SU-DHL-6 (cell line): ENCODE data around the gene PPM1N.

ENCODE experiments used
- H2AFZ ChIP-seq: fragments of 200-600 bp; sonication (generic); 2 replicates; pipeline ENCODE4 v1.6.1; 2014; ENCODE audit warnings: low read depth, mild to moderate bottlenecking, moderate library complexity, mixed read lengths, antibody characterized with exemption, low read length; ENCODE audit not compliant: severe bottlenecking
- H3F3A ChIP-seq: fragments of 200-600 bp; shearing (Covaris generic); 2 replicates; pipeline ENCODE4 v1.6.0; 2016; ENCODE audit warnings: antibody characterized with exemption, mild to moderate bottlenecking; ENCODE audit not compliant: insufficient read depth
- H3K27ac ChIP-seq: fragments of 200-600 bp; sonication (generic); 2 replicates; pipeline ENCODE4 v1.5.1; 2016; ENCODE audit warnings: low read depth, mild to moderate bottlenecking, low read length, moderate library complexity, mixed read lengths
- H3K27me3 ChIP-seq: fragments of 200-600 bp; sonication (generic), shearing (Covaris generic); 2 replicates; pipeline ENCODE4 v1.6.0; 2014; ENCODE audit warnings: mild to moderate bottlenecking, low read length
- H3K36me3 ChIP-seq: fragments of 200-600 bp; sonication (generic); 2 replicates; pipeline ENCODE4 v1.6.1; 2014; ENCODE audit warnings: mild to moderate bottlenecking, low read length, mixed read lengths
- H3K4me2 ChIP-seq: fragments of 300-600, 200-600 bp; shearing (Covaris generic), sonication (generic); 2 replicates; pipeline ENCODE4 v1.6.0; 2014; ENCODE audit warnings: low read length, low read depth, mild to moderate bottlenecking; ENCODE audit not compliant: poor library complexity, severe bottlenecking
- H3K4me3 ChIP-seq: fragments of 200-600 bp; sonication (generic); 2 replicates; pipeline ENCODE4 v1.5.1; 2014; ENCODE audit warnings: antibody characterized with exemption, low read length, mild to moderate bottlenecking, mixed read lengths; ENCODE audit not compliant: insufficient read depth, poor library complexity, severe bottlenecking
- H3K79me2 ChIP-seq: fragments of 200-600 bp; sonication (generic); 2 replicates; pipeline ENCODE4 v1.6.1; 2014; ENCODE audit warnings: mild to moderate bottlenecking, low read length, moderate library complexity; ENCODE audit not compliant: insufficient read depth
- H3K9ac ChIP-seq: fragments of 200-600 bp; sonication (generic); 2 replicates; pipeline ENCODE4 v1.7.0; 2014; ENCODE audit warnings: mild to moderate bottlenecking, low read length
- H3K9me2 ChIP-seq: fragments of 200-600 bp; sonication (generic); replicated peaks from 2 replicates; pipeline ENCODE4 v1.6.1; 2014; ENCODE audit warnings: low read length; ENCODE audit not compliant: insufficient read depth
- H3K9me3 ChIP-seq: fragments of 200-600 bp; sonication (generic); 2 replicates; pipeline ENCODE4 v1.6.1; 2014; ENCODE audit warnings: low read length, mixed read lengths; ENCODE audit not compliant: insufficient read depth
- H4K20me1 ChIP-seq: fragments of 200-600 bp; sonication (generic); 2 replicates; pipeline ENCODE4 v1.6.1; 2014; ENCODE audit warnings: low read depth, mild to moderate bottlenecking, antibody characterized with exemption, low read length, moderate library complexity, mixed read lengths
- CTCF ChIP-seq: fragments of 200-600 bp; sonication (generic); IDR thresholded peaks from one replicate; pipeline ENCODE4 v1.5.1; 2017; ENCODE audit warnings: antibody characterized with exemption, mild to moderate bottlenecking, low read length, moderate library complexity; ENCODE audit not compliant: insufficient read depth, poor library complexity, severe bottlenecking
- EZH2phosphoT487 ChIP-seq: fragments of 200-600 bp; sonication (generic), shearing (Covaris generic); conservative IDR thresholded peaks from 2 replicates; pipeline ENCODE4 v1.6.1; 2018; ENCODE audit warnings: mild to moderate bottlenecking, antibody characterized with exemption, low read length, moderate library complexity, mixed read lengths

The PPM1N gene, protein sequence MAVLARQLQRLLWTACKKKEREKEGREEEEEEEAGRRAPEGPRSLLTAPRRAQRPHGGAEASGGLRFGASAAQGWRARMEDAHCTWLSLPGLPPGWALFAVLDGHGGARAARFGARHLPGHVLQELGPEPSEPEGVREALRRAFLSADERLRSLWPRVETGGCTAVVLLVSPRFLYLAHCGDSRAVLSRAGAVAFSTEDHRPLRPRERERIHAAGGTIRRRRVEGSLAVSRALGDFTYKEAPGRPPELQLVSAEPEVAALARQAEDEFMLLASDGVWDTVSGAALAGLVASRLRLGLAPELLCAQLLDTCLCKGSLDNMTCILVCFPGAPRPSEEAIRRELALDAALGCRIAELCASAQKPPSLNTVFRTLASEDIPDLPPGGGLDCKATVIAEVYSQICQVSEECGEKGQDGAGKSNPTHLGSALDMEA

DNA sequence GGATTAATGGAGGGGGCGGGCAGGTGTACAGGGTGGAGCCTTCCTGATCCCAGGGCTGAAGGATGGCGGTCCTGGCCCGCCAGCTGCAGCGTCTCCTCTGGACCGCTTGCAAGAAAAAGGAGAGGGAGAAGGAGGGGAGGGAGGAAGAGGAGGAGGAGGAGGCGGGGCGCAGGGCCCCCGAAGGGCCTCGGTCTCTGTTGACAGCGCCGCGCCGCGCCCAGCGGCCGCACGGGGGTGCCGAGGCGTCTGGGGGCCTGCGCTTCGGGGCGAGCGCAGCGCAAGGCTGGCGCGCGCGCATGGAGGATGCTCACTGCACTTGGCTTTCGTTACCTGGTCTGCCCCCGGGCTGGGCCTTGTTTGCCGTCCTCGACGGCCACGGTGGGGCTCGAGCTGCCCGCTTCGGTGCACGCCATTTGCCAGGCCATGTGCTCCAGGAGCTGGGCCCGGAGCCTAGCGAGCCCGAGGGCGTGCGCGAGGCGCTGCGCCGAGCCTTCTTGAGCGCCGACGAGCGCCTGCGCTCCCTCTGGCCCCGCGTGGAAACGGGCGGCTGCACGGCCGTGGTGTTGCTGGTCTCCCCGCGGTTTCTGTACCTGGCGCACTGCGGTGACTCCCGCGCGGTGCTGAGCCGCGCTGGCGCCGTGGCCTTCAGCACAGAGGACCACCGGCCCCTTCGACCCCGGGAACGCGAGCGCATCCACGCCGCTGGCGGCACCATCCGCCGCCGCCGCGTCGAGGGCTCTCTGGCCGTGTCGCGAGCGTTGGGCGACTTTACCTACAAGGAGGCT lies at the start of gene PPM1N:
Gene PPM1N, plus strand, starts transcription at position 33 of the 785 bp plus-strand sequence. Its CDS starts 30 bp downstream, at position 63.
- Histone ChIP-seq H3K27me3 (no peaks in the 10 kb centered on the region), H3K9ac (peak within 1 kb of the TSS; percentile 54; the same call in 1 of the 2 replicates), H4K20me1 (no peaks in the 10 kb centered on the region), H3K36me3 (no peaks in the 10 kb centered on the region), H2AFZ (peak within 1 kb of the TSS; percentile 83), H3K27ac (no peak within 1 kb of the TSS), H3K9me2 (no peaks in the 10 kb centered on the region), H3K4me3 (peak within 1 kb of the TSS; percentile 57), H3K79me2 (no peaks in the 10 kb centered on the region), H3K9me3 (no peaks in the 10 kb centered on the region), H3K4me2 (peak within 1 kb of the TSS; percentile 85), H3F3A (peaks cover 4% of the 10 kb centered on the region; the same call in 1 of the 2 replicates)
- TF ChIP-seq CTCF (no peak), EZH2phosphoT487 (no peak)

DNA sequence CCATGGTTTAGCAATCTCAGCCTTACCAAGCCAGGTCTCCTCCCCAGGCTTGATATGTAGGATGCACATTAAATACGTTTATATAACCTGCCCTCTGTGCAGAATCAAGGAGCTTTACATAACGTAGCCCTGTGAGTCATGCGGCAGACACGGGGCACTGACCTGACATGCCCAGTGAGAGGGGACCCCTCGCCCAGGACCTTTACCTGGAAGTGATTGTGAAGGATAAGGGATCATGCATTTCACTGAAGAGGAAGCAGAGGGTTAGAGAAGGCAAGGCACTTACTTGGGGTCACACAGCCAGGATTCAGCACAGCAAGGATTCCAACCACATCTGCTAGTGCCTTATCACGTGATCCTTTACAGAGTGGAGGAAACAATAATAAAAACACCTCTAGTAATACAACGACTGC lies 49.4 kb upstream of the PPM1N start:
- Histone ChIP-seq H3K27ac (no peak overlapping the region), H3K9ac (no peak overlapping the region)

DNA sequence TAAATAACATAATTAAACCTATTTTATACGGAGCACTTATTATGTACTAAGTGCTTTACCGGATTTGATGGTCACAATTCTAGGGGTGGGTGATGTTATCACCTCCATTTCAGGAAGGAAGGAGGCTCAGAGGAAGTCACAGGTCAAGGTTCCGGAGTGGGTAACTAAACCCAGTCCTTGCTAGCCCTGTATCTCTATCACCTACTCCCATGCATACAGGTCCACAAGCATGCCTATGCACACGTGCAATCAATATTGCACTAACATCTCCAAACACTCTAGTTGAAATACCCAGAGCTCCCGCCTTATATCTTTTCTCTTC lies 48.3 kb upstream of the PPM1N start:
- peak overlapping the region; percentile 43; the same call in 1 of the 2 replicates for H3K9ac ChIP-seq
- no peaks in the 10 kb centered on the region for H3K79me2 ChIP-seq
- no peaks in the 10 kb centered on the region for H3K9me3 ChIP-seq
- no peak overlapping the region for H3K27ac ChIP-seq
- H3K9me2 ChIP-seq: no peaks in the 10 kb centered on the region
- peak overlapping the region; percentile 55 for H3K4me3 ChIP-seq
- no peaks in the 10 kb centered on the region for H3K36me3 ChIP-seq
- no peaks in the 10 kb centered on the region for H3K27me3 ChIP-seq
- H2AFZ ChIP-seq: peak overlapping the region; percentile 1
- no peak for TF ChIP-seq CTCF
- no peak for TF ChIP-seq EZH2phosphoT487
- H4K20me1 ChIP-seq: no peaks in the 10 kb centered on the region
- H3K4me2 ChIP-seq: peak overlapping the region; percentile 64
- peaks cover 9% of the 10 kb centered on the region; the same call in 1 of the 2 replicates for H3F3A ChIP-seq

More for the DNA sequence above, 49.4 kb upstream of the PPM1N start:
- Histone ChIP-seq H3K9me2 (no peaks in the 10 kb centered on the region), H4K20me1 (no peaks in the 10 kb centered on the region), H3K9me3 (no peaks in the 10 kb centered on the region), H3K27me3 (no peaks in the 10 kb centered on the region), H3K4me3 (no peak overlapping the region), H2AFZ (no peak overlapping the region), H3F3A (peaks cover 9% of the 10 kb centered on the region; the same call in 1 of the 2 replicates), H3K79me2 (no peaks in the 10 kb centered on the region), H3K36me3 (no peaks in the 10 kb centered on the region), H3K4me2 (no peak overlapping the region)
- TF ChIP-seq CTCF (no peak), EZH2phosphoT487 (no peak)
